Measurements from ENCODE around the gene TGFBRAP1.

DNA sequence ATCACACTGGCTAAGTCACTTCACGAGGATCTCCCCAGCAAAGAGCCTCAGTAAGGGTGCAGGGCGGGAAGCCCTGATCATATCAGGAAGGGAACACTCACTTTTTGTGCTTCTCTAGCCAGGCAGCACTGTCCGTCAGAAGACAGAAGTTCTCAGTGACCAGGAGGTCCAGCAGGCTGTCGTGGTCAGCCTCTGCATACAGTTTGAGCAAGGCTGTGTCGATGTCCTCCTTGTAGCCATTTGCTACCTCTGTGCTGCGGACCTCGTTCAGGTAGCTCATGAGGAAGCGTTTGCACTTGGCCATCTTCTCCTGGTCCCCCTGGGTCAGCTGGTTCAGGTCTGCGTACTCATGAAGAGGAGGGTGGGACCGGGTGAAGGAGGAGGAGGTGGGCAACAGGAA is 49.3 kb downstream of the TGFBRAP1 start:
- TF ChIP-seq, protein P1, sequence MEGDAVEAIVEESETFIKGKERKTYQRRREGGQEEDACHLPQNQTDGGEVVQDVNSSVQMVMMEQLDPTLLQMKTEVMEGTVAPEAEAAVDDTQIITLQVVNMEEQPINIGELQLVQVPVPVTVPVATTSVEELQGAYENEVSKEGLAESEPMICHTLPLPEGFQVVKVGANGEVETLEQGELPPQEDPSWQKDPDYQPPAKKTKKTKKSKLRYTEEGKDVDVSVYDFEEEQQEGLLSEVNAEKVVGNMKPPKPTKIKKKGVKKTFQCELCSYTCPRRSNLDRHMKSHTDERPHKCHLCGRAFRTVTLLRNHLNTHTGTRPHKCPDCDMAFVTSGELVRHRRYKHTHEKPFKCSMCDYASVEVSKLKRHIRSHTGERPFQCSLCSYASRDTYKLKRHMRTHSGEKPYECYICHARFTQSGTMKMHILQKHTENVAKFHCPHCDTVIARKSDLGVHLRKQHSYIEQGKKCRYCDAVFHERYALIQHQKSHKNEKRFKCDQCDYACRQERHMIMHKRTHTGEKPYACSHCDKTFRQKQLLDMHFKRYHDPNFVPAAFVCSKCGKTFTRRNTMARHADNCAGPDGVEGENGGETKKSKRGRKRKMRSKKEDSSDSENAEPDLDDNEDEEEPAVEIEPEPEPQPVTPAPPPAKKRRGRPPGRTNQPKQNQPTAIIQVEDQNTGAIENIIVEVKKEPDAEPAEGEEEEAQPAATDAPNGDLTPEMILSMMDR (IDR thresholded peaks at IDR 0.05): no peak
- no peak for TF ChIP-seq POLR2A (IDR thresholded peaks at IDR 0.05)

All from Peyer's patch (tissue), 4 donors.